Body of pancreas (tissue), 4 donors: ENCODE measurements around the gene ZBTB14. TPM values are rescaled to one million over a fixed set of nuclear protein-coding genes. Genes with fewer than 3 reads are reported as not detected.

ENCODE experiments used
- ATAC-seq: fragments of 150-250 bp; one replicate; pipeline ENCODE4 v1.9.1; 2016
- DNase-seq, 4 donors: peaks; one replicate each; pipeline ENCODE4 v3.0.0-alpha.2; 2019
- H3K27ac ChIP-seq, 4 donors: fragments of 200-600 bp; sonication (generic); 1 replicate in 3 of 4; 2 replicates in 1 of 4; pipeline versions ENCODE4 v1.5.1 to v1.6.1; 2016 to 2019; ENCODE audit warnings: mild to moderate bottlenecking in 1 of 4, mixed read lengths in 1 of 4, moderate library complexity in 1 of 4
- H3K27me3 ChIP-seq, 2 donors: fragments of 200-600 bp; sonication (generic); one replicate each; pipeline ENCODE4 v1.6.0; 2016; ENCODE audit warnings: mild to moderate bottlenecking in 1 of 2
- H3K36me3 ChIP-seq, 2 donors: fragments of 200-600 bp; sonication (generic); replicated peaks in 1 of 2; 2 replicates each; pipeline ENCODE4 v1.5.1; 2016; ENCODE audit warnings: low read depth in 2 of 2; ENCODE audit not compliant: insufficient read depth in 1 of 2
- H3K4me1 ChIP-seq: fragments of 200-600 bp; sonication (generic); one replicate; pipeline ENCODE4 v1.6.0; 2016
- H3K4me3 ChIP-seq, 2 donors: fragments of 200-600 bp; sonication (generic); 1 replicate in 1 of 2; 2 replicates in 1 of 2; pipeline ENCODE4 v1.5.1; 2016 to 2019
- H3K9me3 ChIP-seq, 3 donors: fragments of 200-600 bp; sonication (generic); 1 replicate in 2 of 3; 2 replicates in 1 of 3; pipeline ENCODE4 v1.5.1; 2016
- CTCF ChIP-seq, 7 experiments: fragments of 450-650 bp in 4 of 7; fragments of 200-600 bp in 3 of 7; sonication (generic) in 3 of 7; IDR thresholded peaks; one replicate each; pipeline ENCODE4 v1.5.1; 2016 to 2019; ENCODE audit warnings: antibody characterized with exemption in 7 of 7
- POLR2A ChIP-seq, 3 donors: fragments of 450-650 bp; IDR thresholded peaks; one replicate each; pipeline ENCODE4 v1.6.1; 2016; ENCODE audit warnings: antibody characterized with exemption in 3 of 3, mild to moderate bottlenecking in 2 of 3
- WGBS, 2 donors: methylation state at CpG; one replicate each; pipeline ENCODE4 v1.1.5; 2017; 5-methylcytosine and 5-hydroxymethylcytosine counted together
- intact Hi-C: fragments of 100-400 bp; cut with DNase I; formaldehyde crosslinking; loops from one replicate; pipeline ENCODE4 v1.15.1; 2023
- total RNA-seq, 2 donors: library from RNA; depleted of rRNA; stranded (reverse); fragments of >200 nt; gene quantifications; one replicate each; pipeline ENCODE4 v1.1.0, GENCODE V29; 2016

Gene ZBTB14
- total RNA-seq, 2 donors from 2014 or later, result 12.2 to 15.6 TPM

DNA sequence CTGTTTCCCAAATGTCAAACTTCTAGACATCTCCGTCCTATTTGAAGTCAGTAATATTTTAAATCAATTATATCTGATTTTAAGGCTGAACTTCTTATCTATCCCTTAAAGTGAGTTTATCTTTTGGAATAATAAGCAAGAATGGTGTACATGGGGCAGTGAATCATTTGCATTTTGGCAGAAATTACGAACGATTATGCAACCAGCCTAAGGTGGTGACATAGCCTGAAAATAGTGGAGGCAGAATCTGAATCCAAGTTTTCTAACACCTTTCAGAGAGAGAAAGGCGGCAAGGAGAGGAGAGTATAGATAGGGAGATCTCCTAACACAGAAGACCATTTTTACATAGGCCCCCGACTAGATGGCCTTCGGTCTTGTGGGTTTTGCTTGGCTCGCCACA, 10.7 kb downstream of the ZBTB14 start:
- H3K4me1 ChIP-seq, result no peaks in the 10 kb centered on the region
- no peaks in the 10 kb centered on the region for H3K27me3 ChIP-seq
- no peak for DNase-seq
- intact Hi-C loops, result no loop called here
- TF ChIP-seq CTCF (IDR thresholded peaks at IDR 0.05) (no peak), POLR2A (IDR thresholded peaks at IDR 0.05) (no peak)
- H3K4me3 ChIP-seq, result no peak overlapping the region
- ATAC-seq, result no peak
- 82 to 85% methylated on average over 7 of the region's 7 CpGs for WGBS, 2 donors
- H3K27ac ChIP-seq, result no peak overlapping the region
- no peaks in the 10 kb centered on the region for H3K36me3 ChIP-seq
- H3K9me3 ChIP-seq, result no peaks in the 10 kb centered on the region

DNA sequence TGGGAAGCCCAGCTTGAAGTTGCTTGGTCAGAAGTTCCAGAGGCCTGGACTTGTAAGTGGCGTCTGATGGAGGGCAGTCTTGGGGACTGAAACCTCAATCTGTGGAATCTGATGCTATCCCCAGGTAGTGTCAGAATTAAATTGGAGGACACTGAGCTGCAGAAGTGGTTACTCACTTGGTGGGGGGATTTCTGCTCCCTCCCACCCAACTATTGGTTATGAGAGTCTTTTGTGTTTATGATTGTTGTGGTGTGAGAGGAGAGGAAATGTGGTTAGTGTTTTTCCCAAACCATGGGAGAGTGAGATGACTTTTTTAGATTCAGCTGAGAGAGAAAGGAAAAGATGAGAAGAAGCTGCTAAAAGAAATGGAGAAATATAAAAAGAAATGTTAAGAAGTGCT, 12.8 kb downstream of the ZBTB14 start:
- no peaks in the 10 kb centered on the region for H3K36me3 ChIP-seq
- 93 to 100% methylated on average over 1 of the region's 1 CpG for WGBS, 2 donors

GRCh38 chr18:5276947-5277346, 18.6 kb downstream of the ZBTB14 start:
- intact Hi-C loops, result no loop called here
- no peaks in the 10 kb centered on the region for H3K4me1 ChIP-seq
- no peak for ATAC-seq
- TF ChIP-seq POLR2A (IDR thresholded peaks at IDR 0.05), result no peak
- no peak for TF ChIP-seq CTCF (IDR thresholded peaks at IDR 0.05)
- no peak overlapping the region for H3K27ac ChIP-seq
- no peaks in the 10 kb centered on the region for H3K27me3 ChIP-seq
- WGBS, 2 donors, result 15 to 21% methylated on average over 3 of the region's 3 CpGs
- H3K9me3 ChIP-seq, result no peaks in the 10 kb centered on the region
- H3K36me3 ChIP-seq, result no peaks in the 10 kb centered on the region
- DNase-seq, result no peak
- H3K4me3 ChIP-seq, result no peak overlapping the region

More for the DNA sequence above, 12.8 kb downstream of the ZBTB14 start:
- no peak for DNase-seq
- Histone ChIP-seq H3K4me3 (no peak overlapping the region), H3K9me3 (no peaks in the 10 kb centered on the region), H3K4me1 (no peaks in the 10 kb centered on the region), H3K27ac (no peak overlapping the region), H3K27me3 (no peaks in the 10 kb centered on the region)
- TF ChIP-seq POLR2A (IDR thresholded peaks at IDR 0.05) (no peak), CTCF (IDR thresholded peaks at IDR 0.05) (no peak)
- no peak for ATAC-seq
- intact Hi-C loops, result no loop called here

DNA sequence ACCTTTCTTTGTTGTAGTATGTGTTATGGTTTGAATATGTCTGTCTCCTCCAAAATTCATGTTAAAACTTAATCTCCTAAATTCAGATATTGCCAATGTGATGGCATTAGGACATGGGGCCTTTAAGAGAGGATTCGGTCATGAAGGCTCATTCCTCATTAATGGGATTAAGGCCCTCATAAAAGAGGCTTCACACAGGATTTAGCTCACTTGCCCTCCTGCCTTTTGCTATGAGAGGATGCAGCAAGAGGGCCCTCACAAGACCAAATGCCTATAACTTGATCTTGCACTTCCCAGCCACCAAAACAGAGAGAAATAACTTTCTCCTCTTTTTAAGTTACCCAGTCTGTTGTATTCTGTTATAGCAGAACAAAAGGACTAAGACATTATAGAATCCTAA, 19.7 kb downstream of the ZBTB14 start:
- H3K4me1 ChIP-seq, result no peaks in the 10 kb centered on the region
- H3K4me3 ChIP-seq, result no peak overlapping the region
- no peaks in the 10 kb centered on the region for H3K36me3 ChIP-seq
- no peaks in the 10 kb centered on the region for H3K27me3 ChIP-seq
- DNase-seq (no peak), ATAC-seq (no peak)
- 37 to 54% methylated on average over 1 of the region's 1 CpG for WGBS, 2 donors
- intact Hi-C loops, result no loop called here
- H3K27ac ChIP-seq, result no peak overlapping the region
- no peaks in the 10 kb centered on the region for H3K9me3 ChIP-seq
- TF ChIP-seq CTCF (IDR thresholded peaks at IDR 0.05) (no peak), POLR2A (IDR thresholded peaks at IDR 0.05) (no peak)

DNA sequence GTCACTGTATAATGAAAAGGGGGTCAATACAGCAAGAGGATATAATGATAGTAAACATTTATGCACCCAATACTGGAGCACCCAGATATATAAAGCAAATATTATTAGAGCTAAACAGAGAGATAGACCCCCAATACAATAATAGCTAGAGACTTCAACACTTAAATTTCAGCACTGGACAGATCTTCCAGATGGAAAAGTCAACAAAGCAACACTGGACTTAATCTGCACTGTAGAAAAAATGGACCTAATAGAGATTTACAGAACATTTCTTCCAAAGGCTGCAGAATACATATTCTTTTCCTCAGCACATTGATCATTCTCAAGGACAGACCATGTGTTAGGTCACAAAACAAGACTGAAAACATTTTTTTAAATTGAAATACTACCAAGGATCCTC, 26.7 kb downstream of the ZBTB14 start:
- no peak for ATAC-seq
- intact Hi-C loops, result no loop called here
- Histone ChIP-seq H3K4me3 (no peak overlapping the region), H3K9me3 (no peaks in the 10 kb centered on the region), H3K4me1 (no peaks in the 10 kb centered on the region), H3K36me3 (no peaks in the 10 kb centered on the region), H3K27me3 (no peaks in the 10 kb centered on the region), H3K27ac (no peak overlapping the region)
- TF ChIP-seq CTCF (IDR thresholded peaks at IDR 0.05) (no peak), POLR2A (IDR thresholded peaks at IDR 0.05) (no peak)
- no peak for DNase-seq
